IMR-90 (cell line): ENCODE results near the gene C8A. TPM values are rescaled to one million over a fixed set of nuclear protein-coding genes. Genes with fewer than 3 reads are reported as not detected.

Source experiments
- ATAC-seq: fragments of 200-7000 bp; cut with Tn5 transposase; 2 replicates; pipeline ENCODE4 v1.9.1; 2020; ENCODE audit warnings: low read depth, mild to moderate bottlenecking, moderate library complexity
- BruUV-seq: library from RNA; stranded (reverse); fragments of 400-500 nt; replicated peaks from 2 replicates; lab custom pipeline; 2021; lab: Mats Ljungman, UMichigan
- CTCF ChIA-PET: fragments of 300-600 bp; formaldehyde crosslinking; extraction: SDS; loops from one replicate; lab custom pipeline; 2021; ENCODE audit warnings: antibody characterized with exemption; lab: Yijun Ruan, JAX
- POLR2A ChIA-PET: fragments of 300-600 bp; sonication (Branson Sonifier 250); formaldehyde crosslinking; loops from one replicate; lab custom pipeline; 2022; ENCODE audit warnings: antibody characterized with exemption; ENCODE audit not compliant: unreplicated experiment; lab: Charles Lee
- DNase-seq: peaks from one replicate; pipeline ENCODE4 v3.0.0; 2013
- H2AFZ ChIP-seq: replicated peaks from 2 replicates; pipeline ENCODE3; 2013; ENCODE audit warnings: low read length, mild to moderate bottlenecking; ENCODE audit not compliant: poor library complexity
- H2AK5ac ChIP-seq: 2 replicates; pipeline ENCODE4 v1.6.1; 2013; ENCODE audit warnings: low read depth, low read length, inconsistent platforms
- H2AK9ac ChIP-seq: replicated peaks from 2 replicates; pipeline ENCODE3; 2013; ENCODE audit warnings: mild to moderate bottlenecking, low read depth, low read length, moderate library complexity; ENCODE audit not compliant: poor library complexity
- H2BK120ac ChIP-seq: 2 replicates; pipeline ENCODE4 v1.6.1; 2013; ENCODE audit warnings: low read depth, low read length, inconsistent platforms
- H2BK15ac ChIP-seq: 3 replicates; pipeline ENCODE4 v1.6.1; 2013; ENCODE audit warnings: low read depth, low read length, inconsistent platforms
- H2BK20ac ChIP-seq: 2 replicates; pipeline ENCODE4 v1.6.1; 2013; ENCODE audit warnings: low read depth, mild to moderate bottlenecking, inconsistent platforms, low read length, moderate library complexity
- H2BK5ac ChIP-seq: 2 replicates; pipeline ENCODE4 v1.6.1; 2013; ENCODE audit warnings: mild to moderate bottlenecking, low read depth, low read length, inconsistent platforms; ENCODE audit not compliant: poor library complexity, severe bottlenecking
- H3K14ac ChIP-seq: replicated peaks from 2 replicates; pipeline ENCODE4 v1.6.1; 2013; ENCODE audit warnings: low read depth, low read length, inconsistent platforms
- H3K18ac ChIP-seq: 2 replicates; pipeline ENCODE4 v1.6.1; 2013; ENCODE audit warnings: low read depth, low read length, control low read depth
- H3K23ac ChIP-seq: 2 replicates; pipeline ENCODE4 v1.6.1; 2013; ENCODE audit warnings: low read depth, low read length, inconsistent platforms
- H3K27ac ChIP-seq: 2 replicates; pipeline ENCODE4 v1.5.1; 2013; ENCODE audit warnings: mild to moderate bottlenecking, control low read depth, low read length; ENCODE audit not compliant: insufficient read depth
- H3K27me3 ChIP-seq: 2 replicates; pipeline ENCODE4 v1.6.1; 2013; ENCODE audit warnings: low read length; ENCODE audit not compliant: control insufficient read depth, insufficient read depth
- H3K36me3 ChIP-seq: 2 replicates; pipeline ENCODE4 v1.6.1; 2013; ENCODE audit warnings: low read length, mixed read lengths; ENCODE audit not compliant: control insufficient read depth, insufficient read depth
- H3K4ac ChIP-seq: 2 replicates; pipeline ENCODE4 v1.6.1; 2013; ENCODE audit warnings: low read depth, low read length, inconsistent platforms
- H3K4me1 ChIP-seq: 2 replicates; pipeline ENCODE4 v1.6.1; 2013; ENCODE audit warnings: low read length, mixed read lengths; ENCODE audit not compliant: control insufficient read depth, insufficient read depth
- H3K4me2 ChIP-seq: 2 replicates; pipeline ENCODE4 v1.6.1; 2013; ENCODE audit warnings: low read depth, mild to moderate bottlenecking, control low read depth, low read length, moderate library complexity
- H3K4me3 ChIP-seq: 2 replicates; pipeline ENCODE4 v1.5.1; 2013; ENCODE audit warnings: low read depth, mild to moderate bottlenecking, control low read depth, low read length, moderate library complexity; ENCODE audit not compliant: insufficient read depth
- H3K56ac ChIP-seq: 2 replicates; pipeline ENCODE4 v1.6.1; 2013; ENCODE audit warnings: low read length, inconsistent platforms; ENCODE audit not compliant: insufficient read depth; ENCODE audit errors: extremely low read depth
- H3K79me1 ChIP-seq, 2 experiments: 2 replicates each; pipeline ENCODE4 v1.6.1; 2013; ENCODE audit warnings: low read length in 2 of 2, inconsistent platforms in 1 of 2, low read depth in 1 of 2
- H3K9ac ChIP-seq: 2 replicates; pipeline ENCODE4 v1.6.1; 2013; ENCODE audit warnings: low read depth, low read length, control low read depth
- H3K9me1 ChIP-seq: 2 replicates; pipeline ENCODE4 v1.6.1; 2013; ENCODE audit warnings: low read length, inconsistent platforms; ENCODE audit not compliant: insufficient read depth
- H3K9me3 ChIP-seq: 2 replicates; pipeline ENCODE4 v1.6.1; 2013; ENCODE audit warnings: low read length; ENCODE audit not compliant: control insufficient read depth, insufficient read depth
- H4K20me1 ChIP-seq: 2 replicates; pipeline ENCODE4 v1.6.1; 2013; ENCODE audit warnings: low read length, inconsistent platforms; ENCODE audit not compliant: insufficient read depth
- H4K5ac ChIP-seq: 2 replicates; pipeline ENCODE4 v1.6.1; 2013; ENCODE audit warnings: mild to moderate bottlenecking, low read depth, low read length, control low read depth
- H4K8ac ChIP-seq, 2 experiments: 2 replicates each; pipeline ENCODE4 v1.6.1; 2013; ENCODE audit warnings: low read depth in 2 of 2, low read length in 2 of 2, control low read depth in 1 of 2, inconsistent platforms in 1 of 2
- H4K91ac ChIP-seq: 2 replicates; pipeline ENCODE4 v1.6.1; 2013; ENCODE audit warnings: low read depth, low read length, inconsistent platforms; ENCODE audit not compliant: insufficient read depth
- BHLHE40 ChIP-seq: fragments of 150-350 bp; IDR thresholded peaks from 2 replicates; pipeline ENCODE4 v1.6.1; 2016; ENCODE audit warnings: mild to moderate bottlenecking, low read depth, low read length
- CEBPB ChIP-seq: IDR thresholded peaks from 2 replicates; pipeline ENCODE4 v1.6.1; 2012; ENCODE audit warnings: low read depth, low read length, improper control_type of control experiment
- CHD1 ChIP-seq: IDR thresholded peaks from 2 replicates; pipeline ENCODE4 v1.6.1; 2012; ENCODE audit warnings: low read depth, low read length, improper control_type of control experiment
- FOS ChIP-seq: fragments of 150-350 bp; IDR thresholded peaks from 2 replicates; pipeline ENCODE4 v1.6.1; 2016; ENCODE audit warnings: low read depth, low read length
- MAFK ChIP-seq: IDR thresholded peaks from 2 replicates; pipeline ENCODE4 v1.6.1; 2012; ENCODE audit warnings: low read depth, low read length, improper control_type of control experiment
- MAZ ChIP-seq: IDR thresholded peaks from 2 replicates; pipeline ENCODE4 v1.6.1; 2012; ENCODE audit warnings: low read depth, mild to moderate bottlenecking, low read length, improper control_type of control experiment, moderate library complexity, borderline replicate concordance
- MXI1 ChIP-seq: IDR thresholded peaks from 2 replicates; pipeline ENCODE4 v1.6.1; 2012; ENCODE audit warnings: low read depth, mild to moderate bottlenecking, low read length, moderate library complexity, borderline replicate concordance
- NFE2L2 ChIP-seq: fragments of 150-350 bp; IDR thresholded peaks from 2 replicates; pipeline ENCODE4 v1.6.1; 2016; ENCODE audit warnings: low read depth, mild to moderate bottlenecking, low read length
- POLR2A ChIP-seq: IDR thresholded peaks from 2 replicates; pipeline ENCODE4 v1.6.1; 2012; ENCODE audit warnings: mild to moderate bottlenecking, low read depth, low read length
- RAD21 ChIP-seq: IDR thresholded peaks from 2 replicates; pipeline ENCODE4 v1.6.1; 2012; ENCODE audit warnings: low read length, improper control_type of control experiment
- RCOR1 ChIP-seq: IDR thresholded peaks from 2 replicates; pipeline ENCODE4 v1.6.1; 2012; ENCODE audit warnings: mild to moderate bottlenecking, low read length, improper control_type of control experiment; ENCODE audit not compliant: insufficient replicate concordance
- RFX5 ChIP-seq: IDR thresholded peaks from 2 replicates; pipeline ENCODE4 v1.8.0; 2012; ENCODE audit warnings: low read depth, mild to moderate bottlenecking, low read length, moderate library complexity
- SMC3 ChIP-seq: fragments of 150-350 bp; IDR thresholded peaks from 2 replicates; pipeline ENCODE4 v1.6.1; 2016; ENCODE audit warnings: low read depth, mild to moderate bottlenecking, antibody characterized with exemption, low read length, moderate library complexity
- WGBS, 2 experiments: methylation state at CpG; one replicate each; pipeline versions ENCODE4 v1.1.5 to v1.1.7; 2013; ENCODE audit warnings: missing lambda C conversion rate in 2 of 2; ENCODE audit not compliant: insufficient read length in 1 of 2; ENCODE audit errors: extremely low coverage in 2 of 2; 5-methylcytosine and 5-hydroxymethylcytosine counted together
- dilution Hi-C: fragments of 300-500 bp; cut with HindIII; formaldehyde crosslinking; loops from one replicate; pipeline ENCODE4 v1.14.3; 2018; ENCODE audit warnings: low sequenced_read_pairs; ENCODE audit not compliant: unreplicated experiment
- in situ Hi-C: fragments of 300-500 bp; cut with MboI; formaldehyde crosslinking; loops from 3 replicates; pipeline ENCODE4 v1.14.3; 2019; ENCODE audit warnings: low sequenced_read_pairs, inconsistent platforms, mixed read lengths
- intact Hi-C: fragments of 100-400 bp; cut with micrococcal nuclease; formaldehyde crosslinking; loops from 2 replicates; pipeline ENCODE4 v1.10.0; 2022
- polyA plus RNA-seq, 3 experiments: library from polyadenylated mRNA; depleted of rRNA; stranded (reverse); fragments of >200 nt; gene quantifications; 2 replicates each; pipeline ENCODE4 v1.2.3, GENCODE V29; 2012; ENCODE audit warnings: low replicate concordance in 1 of 3
- total RNA-seq: library from RNA; depleted of rRNA; stranded (reverse); fragments of >200 nt; gene quantifications from 2 replicates; pipeline ENCODE4 v1.2.3, GENCODE V29; 2012
- TF ChIP-seq, protein P1 (sequence below): fragments of 150-350 bp; IDR thresholded peaks from 2 replicates; pipeline ENCODE4 v1.6.1; 2016; ENCODE audit warnings: low read depth, mild to moderate bottlenecking, low read length, moderate library complexity, borderline replicate concordance
- TF ChIP-seq, protein P2 (sequence below): fragments of 150-350 bp; IDR thresholded peaks from 2 replicates; pipeline ENCODE4 v1.6.1; 2017; ENCODE audit warnings: mild to moderate bottlenecking, antibody characterized with exemption, low read length, low read depth
- TF ChIP-seq, protein P3 (sequence below): conservative IDR thresholded peaks from 2 replicates; pipeline ENCODE4 v1.5.1; 2012; ENCODE audit warnings: mild to moderate bottlenecking, low read depth, low read length, improper control_type of control experiment

Gene C8A
- total and polyA plus RNA-seq, 2 of the 4 experiments (the other 2 are of a cell fraction): not detected

DNA sequence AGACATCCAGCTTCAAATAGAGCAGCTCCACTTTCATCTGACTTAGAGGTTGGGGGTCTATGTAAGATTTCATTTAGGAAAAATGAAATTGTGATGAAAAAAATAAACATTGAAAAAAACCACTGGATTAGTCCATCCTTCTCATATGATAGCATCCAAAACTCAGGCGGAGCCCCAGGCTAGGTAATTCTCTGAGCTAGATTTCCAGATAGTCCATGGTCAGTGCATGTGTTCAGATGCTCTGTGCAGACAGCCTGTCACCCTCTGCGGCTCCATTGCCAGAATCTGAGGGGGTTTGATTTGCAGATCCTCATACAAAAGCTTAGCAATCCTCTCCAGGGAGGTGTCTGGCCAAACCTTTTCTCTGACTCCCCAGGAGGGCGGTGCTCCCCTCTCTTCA lies 62.0 kb downstream of the C8A start:
- Histone ChIP-seq H3K4me2 (no peak overlapping the region), H2BK120ac (no peak overlapping the region), H4K91ac (no peak overlapping the region), H2AK9ac (no peak overlapping the region), H3K9ac (no peak overlapping the region), H3K14ac (no peak overlapping the region), H3K27ac (no peak overlapping the region), H3K79me1 (no peaks in the 10 kb centered on the region), H3K9me3 (no peaks in the 10 kb centered on the region), H4K20me1 (no peaks in the 10 kb centered on the region), H3K36me3 (no peaks in the 10 kb centered on the region), H2AK5ac (no peak overlapping the region), H3K23ac (no peak overlapping the region), H3K4ac (no peak overlapping the region), H4K5ac (no peak overlapping the region), H3K27me3 (peaks cover 2% of the 10 kb centered on the region; the same call in 1 of the 2 replicates), H3K9me1 (no peaks in the 10 kb centered on the region), H3K18ac (no peak overlapping the region), H2AFZ (no peak overlapping the region), H3K56ac (no peak overlapping the region), H2BK15ac (no peak overlapping the region), H2BK5ac (no peak overlapping the region), H3K4me1 (no peaks in the 10 kb centered on the region), H4K8ac (no peak overlapping the region), H2BK20ac (no peak overlapping the region), H3K4me3 (no peak overlapping the region)
- intact Hi-C loops: no loop called here
- ATAC-seq (no peak), DNase-seq (no peak)
- CTCF ChIA-PET: no interaction called here
- POLR2A ChIA-PET: no interaction called here
- TF ChIP-seq SMC3 (no peak), RCOR1 (no peak), MAZ (no peak), RAD21 (no peak), MAFK (no peak), POLR2A (no peak), CEBPB (no peak), MXI1 (no peak), NFE2L2 (no peak), RFX5 (no peak), BHLHE40 (no peak), FOS (no peak), CHD1 (no peak)
- TF ChIP-seq, protein P1, sequence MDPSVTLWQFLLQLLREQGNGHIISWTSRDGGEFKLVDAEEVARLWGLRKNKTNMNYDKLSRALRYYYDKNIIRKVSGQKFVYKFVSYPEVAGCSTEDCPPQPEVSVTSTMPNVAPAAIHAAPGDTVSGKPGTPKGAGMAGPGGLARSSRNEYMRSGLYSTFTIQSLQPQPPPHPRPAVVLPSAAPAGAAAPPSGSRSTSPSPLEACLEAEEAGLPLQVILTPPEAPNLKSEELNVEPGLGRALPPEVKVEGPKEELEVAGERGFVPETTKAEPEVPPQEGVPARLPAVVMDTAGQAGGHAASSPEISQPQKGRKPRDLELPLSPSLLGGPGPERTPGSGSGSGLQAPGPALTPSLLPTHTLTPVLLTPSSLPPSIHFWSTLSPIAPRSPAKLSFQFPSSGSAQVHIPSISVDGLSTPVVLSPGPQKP: no peak
- TF ChIP-seq, protein P2, sequence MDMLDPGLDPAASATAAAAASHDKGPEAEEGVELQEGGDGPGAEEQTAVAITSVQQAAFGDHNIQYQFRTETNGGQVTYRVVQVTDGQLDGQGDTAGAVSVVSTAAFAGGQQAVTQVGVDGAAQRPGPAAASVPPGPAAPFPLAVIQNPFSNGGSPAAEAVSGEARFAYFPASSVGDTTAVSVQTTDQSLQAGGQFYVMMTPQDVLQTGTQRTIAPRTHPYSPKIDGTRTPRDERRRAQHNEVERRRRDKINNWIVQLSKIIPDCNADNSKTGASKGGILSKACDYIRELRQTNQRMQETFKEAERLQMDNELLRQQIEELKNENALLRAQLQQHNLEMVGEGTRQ: no peak
- TF ChIP-seq, protein P3, sequence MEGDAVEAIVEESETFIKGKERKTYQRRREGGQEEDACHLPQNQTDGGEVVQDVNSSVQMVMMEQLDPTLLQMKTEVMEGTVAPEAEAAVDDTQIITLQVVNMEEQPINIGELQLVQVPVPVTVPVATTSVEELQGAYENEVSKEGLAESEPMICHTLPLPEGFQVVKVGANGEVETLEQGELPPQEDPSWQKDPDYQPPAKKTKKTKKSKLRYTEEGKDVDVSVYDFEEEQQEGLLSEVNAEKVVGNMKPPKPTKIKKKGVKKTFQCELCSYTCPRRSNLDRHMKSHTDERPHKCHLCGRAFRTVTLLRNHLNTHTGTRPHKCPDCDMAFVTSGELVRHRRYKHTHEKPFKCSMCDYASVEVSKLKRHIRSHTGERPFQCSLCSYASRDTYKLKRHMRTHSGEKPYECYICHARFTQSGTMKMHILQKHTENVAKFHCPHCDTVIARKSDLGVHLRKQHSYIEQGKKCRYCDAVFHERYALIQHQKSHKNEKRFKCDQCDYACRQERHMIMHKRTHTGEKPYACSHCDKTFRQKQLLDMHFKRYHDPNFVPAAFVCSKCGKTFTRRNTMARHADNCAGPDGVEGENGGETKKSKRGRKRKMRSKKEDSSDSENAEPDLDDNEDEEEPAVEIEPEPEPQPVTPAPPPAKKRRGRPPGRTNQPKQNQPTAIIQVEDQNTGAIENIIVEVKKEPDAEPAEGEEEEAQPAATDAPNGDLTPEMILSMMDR: no peak
- dilution Hi-C loops: no loop called here
- BruUV-seq: no TSS peak
- no CpG with 5 or more reads among the region's 3 CpGs for WGBS, 2 experiments
- in situ Hi-C loops: no loop called here
